ENCODE measurements around the gene CRELD1. TPM values are rescaled to one million over a fixed set of nuclear protein-coding genes. Genes with fewer than 3 reads are reported as not detected.
"Not testable (repeated sequence)": the region's sequence is repeated elsewhere in the genome, so short reads cannot be mapped to it uniquely, and the experiment has no call there.

CRELD1 gene
- total RNA-seq, 6 donors from 2014 or later: 31.7 to 72.3 (median 44.0) TPM

DNA sequence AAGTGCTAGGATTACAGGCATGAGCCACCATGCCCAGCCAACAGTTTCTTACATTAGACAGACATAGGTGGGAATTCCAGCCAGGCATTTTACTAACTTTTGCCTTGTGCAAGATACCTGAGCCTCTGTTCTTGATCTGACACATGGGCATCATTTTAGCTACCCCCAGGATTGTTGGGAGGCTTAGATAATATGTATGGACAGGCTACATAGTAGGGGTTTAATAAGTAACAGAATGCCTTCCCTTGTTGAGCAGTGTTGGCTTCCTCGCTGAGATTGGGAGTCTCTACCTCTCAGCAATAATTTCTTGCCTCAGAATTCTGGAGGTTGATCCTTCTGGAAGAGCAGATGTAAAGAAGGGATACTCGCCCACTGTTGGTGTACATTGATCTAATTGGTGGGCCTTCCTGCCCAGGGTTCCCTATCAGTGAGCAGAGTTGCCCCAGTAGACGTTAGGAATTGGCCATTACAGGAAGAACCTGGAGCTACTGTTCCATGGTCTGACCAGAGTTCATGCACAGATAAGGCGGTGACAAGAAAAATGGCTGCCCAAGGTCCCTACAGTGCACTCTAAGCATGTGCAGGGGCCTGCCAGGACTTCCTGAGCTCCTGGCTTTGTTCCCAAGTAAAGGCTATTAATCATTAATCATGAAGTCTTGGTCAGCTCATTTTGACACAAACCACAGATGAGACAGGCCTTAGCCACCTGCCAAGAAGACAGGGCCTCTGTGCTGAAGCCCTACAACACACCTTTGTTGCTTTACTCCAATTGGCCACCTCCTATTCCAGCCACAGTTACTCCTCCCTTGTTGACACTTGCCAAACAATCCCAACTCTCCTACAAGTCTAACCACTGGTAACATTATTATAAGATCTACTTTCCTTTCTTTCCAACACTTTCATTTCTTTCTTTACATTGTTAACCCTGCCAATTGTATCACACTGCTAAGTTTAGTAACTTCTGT, 35.9 kb upstream of the CRELD1 start:
- peak; percentile 62 to 93 for ATAC-seq (ENCODE audit: low FRiP score in 2 of 2)
- peak overlapping the region; percentile 46 to 72 (median 70) for H3K27ac ChIP-seq
- 38% methylated on average over 4 of the region's 4 CpGs for WGBS, 2 donors
- DNase-seq: peak in 1 of 2 donors; percentile 77
- H3K4me1 ChIP-seq: peaks cover 10 to 23% (median 21%) of the 10 kb centered on the region in 4 donors
- H3K9me3 ChIP-seq: no peaks in the 10 kb centered on the region
- H3K27me3 ChIP-seq: no peaks in the 10 kb centered on the region
- peaks cover 4 to 11% (median 8%) of the 10 kb centered on the region in 4 donors for H3K36me3 ChIP-seq
- TF ChIP-seq POLR2AphosphoS5 (IDR thresholded peaks at IDR 0.05) (peak in 1 of 2 donors; percentile 10), EP300 (IDR thresholded peaks at IDR 0.05) (no peak)
- TF ChIP-seq, protein P1, sequence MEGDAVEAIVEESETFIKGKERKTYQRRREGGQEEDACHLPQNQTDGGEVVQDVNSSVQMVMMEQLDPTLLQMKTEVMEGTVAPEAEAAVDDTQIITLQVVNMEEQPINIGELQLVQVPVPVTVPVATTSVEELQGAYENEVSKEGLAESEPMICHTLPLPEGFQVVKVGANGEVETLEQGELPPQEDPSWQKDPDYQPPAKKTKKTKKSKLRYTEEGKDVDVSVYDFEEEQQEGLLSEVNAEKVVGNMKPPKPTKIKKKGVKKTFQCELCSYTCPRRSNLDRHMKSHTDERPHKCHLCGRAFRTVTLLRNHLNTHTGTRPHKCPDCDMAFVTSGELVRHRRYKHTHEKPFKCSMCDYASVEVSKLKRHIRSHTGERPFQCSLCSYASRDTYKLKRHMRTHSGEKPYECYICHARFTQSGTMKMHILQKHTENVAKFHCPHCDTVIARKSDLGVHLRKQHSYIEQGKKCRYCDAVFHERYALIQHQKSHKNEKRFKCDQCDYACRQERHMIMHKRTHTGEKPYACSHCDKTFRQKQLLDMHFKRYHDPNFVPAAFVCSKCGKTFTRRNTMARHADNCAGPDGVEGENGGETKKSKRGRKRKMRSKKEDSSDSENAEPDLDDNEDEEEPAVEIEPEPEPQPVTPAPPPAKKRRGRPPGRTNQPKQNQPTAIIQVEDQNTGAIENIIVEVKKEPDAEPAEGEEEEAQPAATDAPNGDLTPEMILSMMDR (IDR thresholded peaks at IDR 0.05): no peak
- no peak overlapping the region for H3K4me3 ChIP-seq

DNA sequence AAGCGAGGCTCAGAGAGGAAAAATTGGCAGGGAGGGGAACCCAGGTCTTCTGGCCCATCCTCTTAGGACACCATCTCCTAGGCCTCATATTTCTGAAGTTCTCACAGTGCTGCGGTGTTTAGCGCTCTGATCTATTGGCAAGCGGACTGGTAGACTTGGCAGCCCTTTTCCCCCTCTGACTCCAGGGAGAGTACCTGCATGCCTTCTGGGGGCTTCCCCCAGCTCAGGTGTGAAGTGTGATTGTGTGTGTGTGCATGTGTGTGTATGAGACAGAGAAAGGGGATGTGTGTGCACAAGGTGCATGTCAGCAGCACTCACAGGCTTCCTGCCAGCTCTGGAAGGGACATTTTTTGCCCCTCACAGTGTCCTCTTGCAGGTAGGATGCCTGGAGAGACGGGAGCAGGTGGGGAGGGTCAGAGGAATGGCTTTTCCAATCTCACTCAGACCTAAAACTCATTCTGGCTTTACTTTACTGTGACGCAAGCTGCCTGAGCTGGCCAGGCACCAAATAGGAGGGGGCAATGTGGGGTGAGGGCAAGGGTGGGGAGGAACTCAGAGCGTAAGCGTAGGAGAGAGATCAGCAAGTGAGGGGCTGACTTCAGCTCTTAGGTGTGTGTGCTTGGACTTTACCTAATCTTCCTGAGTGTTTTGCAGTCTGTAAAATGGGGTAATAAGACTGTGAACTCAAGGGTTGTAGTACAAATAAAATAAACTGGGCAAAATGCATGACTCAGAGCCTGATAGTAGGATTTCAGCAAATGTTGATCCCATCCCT, 35.0 kb upstream of the CRELD1 start:
- TF ChIP-seq POLR2A (IDR thresholded peaks at IDR 0.05) (no peak), EP300 (IDR thresholded peaks at IDR 0.05) (no peak), POLR2AphosphoS5 (IDR thresholded peaks at IDR 0.05) (no peak)
- TF ChIP-seq, protein P1 (IDR thresholded peaks at IDR 0.05): no peak
- ATAC-seq (ENCODE audit: low FRiP score in 2 of 2): peak; percentile 15 to 35
- no peak overlapping the region for H3K4me3 ChIP-seq
- H3K4me1 ChIP-seq: peaks cover 10 to 29% (median 27%) of the 10 kb centered on the region in 4 donors
- H3K9me3 ChIP-seq: no peaks in the 10 kb centered on the region
- DNase-seq: peak in 1 of 2 donors; percentile 33
- H3K27me3 ChIP-seq: no peaks in the 10 kb centered on the region
- H3K27ac ChIP-seq: peak overlapping the region; percentile 46 to 72 (median 70)
- H3K36me3 ChIP-seq: peaks cover 0 to under 1% (median 0%) of the 10 kb centered on the region in 4 donors
- 55 to 68% methylated on average over 8 of the region's 8 CpGs for WGBS, 2 donors

DNA sequence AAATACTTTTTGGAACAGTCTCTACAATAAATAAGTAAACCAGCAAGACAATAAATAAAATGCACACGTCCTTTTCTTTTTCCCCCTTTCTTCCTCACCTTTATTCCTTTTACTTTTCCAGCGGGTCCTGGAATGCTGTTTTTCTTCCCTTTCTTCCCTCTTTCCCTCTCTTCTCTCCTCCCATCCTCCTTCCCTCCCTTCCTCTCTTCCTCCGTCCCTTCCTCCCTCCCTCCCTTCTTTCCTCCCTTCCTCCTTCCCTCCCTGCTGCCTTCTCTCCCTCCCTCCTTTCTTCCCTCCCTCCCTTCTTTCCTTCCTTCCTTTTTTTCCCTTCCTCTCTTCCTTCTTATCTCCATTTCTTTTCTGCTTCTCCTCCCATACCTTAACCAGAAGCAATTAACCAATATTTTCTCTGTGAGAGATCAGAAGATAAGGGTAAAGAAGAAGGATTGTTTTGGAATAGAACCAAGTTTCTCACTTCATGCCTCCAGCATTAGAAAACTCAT, 34.3 kb upstream of the CRELD1 start:
- Histone ChIP-seq H3K27ac (no peak overlapping the region), H3K4me1 (peaks cover 7 to 31% (median 27%) of the 10 kb centered on the region in 4 donors), H3K9me3 (no peaks in the 10 kb centered on the region), H3K27me3 (no peaks in the 10 kb centered on the region), H3K4me3 (no peak overlapping the region), H3K36me3 (no peaks in the 10 kb centered on the region)
- TF ChIP-seq POLR2A (IDR thresholded peaks at IDR 0.05) (no peak), EP300 (IDR thresholded peaks at IDR 0.05) (no peak), POLR2AphosphoS5 (IDR thresholded peaks at IDR 0.05) (no peak)
- TF ChIP-seq, protein P1 (IDR thresholded peaks at IDR 0.05): no peak
- DNase-seq (no peak), ATAC-seq (ENCODE audit: low FRiP score in 2 of 2) (no peak)
- WGBS, 2 donors: 56 to 63% methylated on average over 3 of the region's 3 CpGs

DNA sequence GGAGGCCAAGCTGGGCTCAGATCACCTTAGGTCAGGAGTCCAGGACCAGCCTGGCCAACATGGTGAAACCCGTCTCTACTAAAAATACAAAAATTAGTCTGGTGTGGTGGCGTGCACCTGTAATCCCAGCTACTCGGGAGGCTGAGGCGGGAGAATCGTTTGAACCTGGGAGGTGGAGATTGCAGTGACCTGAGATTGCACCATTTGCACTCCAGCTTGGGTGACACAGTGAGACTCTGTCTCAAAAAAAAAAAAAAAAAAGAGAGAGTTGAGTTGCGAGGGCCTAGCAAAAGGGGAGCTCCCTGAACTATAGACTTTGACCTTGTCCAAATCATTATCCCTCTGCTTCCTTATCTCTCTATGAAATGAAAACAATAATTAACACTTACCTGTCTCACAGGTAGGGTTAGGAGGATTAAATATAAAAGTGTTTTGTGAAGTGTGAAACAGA, 32.6 kb upstream of the CRELD1 start:
- DNase-seq; ATAC-seq (ENCODE audit: low FRiP score in 2 of 2); H3K27ac ChIP-seq; H3K36me3 ChIP-seq; H3K27me3 ChIP-seq; H3K9me3 ChIP-seq; H3K4me3 ChIP-seq: not testable (repeated sequence)
- WGBS, 2 donors: 93% methylated on average over 6 of the region's 6 CpGs
- peaks cover 7 to 31% (median 27%) of the 10 kb centered on the region in 4 donors for H3K4me1 ChIP-seq

DNA sequence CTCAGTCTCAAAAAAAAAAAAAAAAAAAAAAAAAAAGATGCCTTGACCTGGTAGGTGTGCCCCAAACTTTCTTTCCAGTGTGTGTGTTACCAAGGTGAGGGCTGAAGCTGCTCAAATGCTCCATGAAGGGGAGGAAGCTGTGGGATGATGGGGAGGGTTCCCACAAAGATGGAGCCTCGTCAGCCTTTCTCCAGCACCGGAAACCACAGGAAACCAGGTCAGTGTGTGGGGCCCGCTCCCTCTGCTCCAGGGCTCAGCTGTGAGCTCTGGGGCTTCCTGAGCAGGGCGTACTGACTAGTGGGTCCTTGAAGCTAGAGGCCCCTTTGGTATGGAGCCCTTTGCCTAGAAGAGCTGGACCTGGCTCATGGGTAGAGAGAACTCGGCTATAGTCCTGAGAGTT, 31.7 kb upstream of the CRELD1 start:
- ATAC-seq (ENCODE audit: low FRiP score in 2 of 2) (peak in 1 of 2 donors; percentile 1), DNase-seq (no peak)
- H3K27ac ChIP-seq: peak overlapping the region in 3 of 4 donors; percentile 47 to 70 (median 57)
- 45 to 82% methylated on average over 2 to 4 of the region's 5 CpGs for WGBS, 2 donors
- H3K27me3 ChIP-seq: no peaks in the 10 kb centered on the region
- peaks cover 7 to 31% (median 27%) of the 10 kb centered on the region in 4 donors for H3K4me1 ChIP-seq
- no peaks in the 10 kb centered on the region for H3K36me3 ChIP-seq
- H3K9me3 ChIP-seq: no peaks in the 10 kb centered on the region
- TF ChIP-seq POLR2A (IDR thresholded peaks at IDR 0.05) (no peak), EP300 (IDR thresholded peaks at IDR 0.05) (no peak), POLR2AphosphoS5 (IDR thresholded peaks at IDR 0.05) (no peak)
- TF ChIP-seq, protein P1 (IDR thresholded peaks at IDR 0.05): no peak
- H3K4me3 ChIP-seq: no peak overlapping the region
